HL-60 (cell line): Measurements from ENCODE around the gene VSX2.

ENCODE experiments used
- CTCF ChIP-seq: IDR thresholded peaks from one replicate; pipeline ENCODE4 v1.5.1; 2011; ENCODE audit warnings: low read length, control low read depth, inconsistent platforms; ENCODE audit not compliant: insufficient read depth
- GABPA ChIP-seq: IDR thresholded peaks from 2 replicates; pipeline ENCODE4 v1.6.1; 2012; ENCODE audit warnings: low read depth
- POLR2AphosphoS5 ChIP-seq: IDR thresholded peaks from 2 replicates; pipeline ENCODE4 v1.6.1; 2012; ENCODE audit warnings: low read depth

GRCh38 chr14:74249433-74250375, 10.5 kb downstream of the VSX2 start:
- TF ChIP-seq CTCF (no peak), POLR2AphosphoS5 (no peak), GABPA (no peak)
